NCI-H446 (cell line): ENCODE data around the gene MGAT1.
"Not testable (repeated sequence)": the region's sequence is repeated elsewhere in the genome, so short reads cannot be mapped to it uniquely, and the experiment has no call there.

ENCODE experiments used
- DNase-seq, 2 experiments: peaks; one replicate each; lab custom pipeline; 2025; lab: John Stamatoyannopoulos, UW

MGAT1 gene

GRCh38 chr5:180785794-180786221, 16.8 kb downstream of the MGAT1 start:
- peak in 1 of 2 experiments; percentile 9 for DNase-seq

DNA sequence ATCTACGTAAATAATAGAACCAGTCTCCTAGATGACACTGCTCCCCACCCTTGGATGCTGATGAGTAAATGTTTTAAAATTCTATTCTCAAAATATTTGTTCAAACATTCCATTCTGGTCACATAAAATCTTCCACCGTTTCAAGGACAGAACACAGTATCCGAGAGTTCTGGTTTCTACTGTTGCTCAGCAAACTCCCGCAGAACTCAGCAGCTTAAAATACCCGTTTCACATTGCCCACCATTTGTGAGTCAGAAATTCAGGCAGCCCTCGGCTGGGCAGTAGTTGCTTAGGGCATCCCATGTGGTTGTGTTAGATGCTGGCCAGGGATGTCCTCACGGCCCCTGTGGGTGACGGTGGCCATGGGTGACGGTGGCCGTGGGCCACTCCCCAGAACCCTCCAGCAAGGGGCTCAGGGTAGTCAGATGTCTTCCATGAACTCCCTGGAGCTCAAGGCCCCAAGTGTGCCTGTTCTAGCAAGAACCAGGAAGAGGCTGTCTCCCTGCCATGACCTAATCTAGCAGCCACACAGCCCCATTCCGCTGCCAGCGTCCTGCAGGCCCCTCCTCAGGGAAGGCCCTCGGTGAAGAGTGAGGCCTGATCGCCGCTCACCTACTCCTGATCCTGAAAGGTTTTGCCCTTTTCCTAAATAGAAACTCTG, 17.4 kb downstream of the MGAT1 start:
- DNase-seq, result no peak

DNA sequence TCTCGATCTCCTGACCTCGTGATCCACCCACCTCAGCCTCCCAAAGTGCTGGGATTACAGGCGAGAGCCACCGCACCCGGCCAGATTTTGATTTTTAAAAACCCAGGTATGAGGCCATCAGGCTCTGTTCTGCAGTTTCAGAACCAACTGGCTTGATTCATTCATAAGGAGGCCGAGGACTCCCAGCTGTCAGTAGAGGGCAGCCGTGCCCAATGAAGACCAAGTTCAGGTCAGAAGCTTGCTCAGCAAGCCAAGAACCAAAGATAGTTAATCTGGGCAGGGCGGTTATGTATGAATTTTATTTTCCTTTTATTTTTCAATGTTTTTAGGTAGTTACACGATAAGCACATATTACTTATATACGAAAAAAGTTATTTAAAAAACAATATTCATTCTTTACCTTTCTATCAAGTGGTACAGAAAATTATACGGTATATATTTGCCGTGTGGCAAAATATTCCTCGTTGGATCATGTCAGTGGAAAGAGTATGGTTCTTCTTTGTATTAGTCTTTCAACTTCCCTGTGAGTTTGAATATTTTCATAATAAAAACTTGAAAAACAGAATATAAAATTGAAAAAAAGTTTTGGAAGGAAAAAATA, 18.0 kb downstream of the MGAT1 start:
- peak; percentile 64 to 74 for DNase-seq

DNA sequence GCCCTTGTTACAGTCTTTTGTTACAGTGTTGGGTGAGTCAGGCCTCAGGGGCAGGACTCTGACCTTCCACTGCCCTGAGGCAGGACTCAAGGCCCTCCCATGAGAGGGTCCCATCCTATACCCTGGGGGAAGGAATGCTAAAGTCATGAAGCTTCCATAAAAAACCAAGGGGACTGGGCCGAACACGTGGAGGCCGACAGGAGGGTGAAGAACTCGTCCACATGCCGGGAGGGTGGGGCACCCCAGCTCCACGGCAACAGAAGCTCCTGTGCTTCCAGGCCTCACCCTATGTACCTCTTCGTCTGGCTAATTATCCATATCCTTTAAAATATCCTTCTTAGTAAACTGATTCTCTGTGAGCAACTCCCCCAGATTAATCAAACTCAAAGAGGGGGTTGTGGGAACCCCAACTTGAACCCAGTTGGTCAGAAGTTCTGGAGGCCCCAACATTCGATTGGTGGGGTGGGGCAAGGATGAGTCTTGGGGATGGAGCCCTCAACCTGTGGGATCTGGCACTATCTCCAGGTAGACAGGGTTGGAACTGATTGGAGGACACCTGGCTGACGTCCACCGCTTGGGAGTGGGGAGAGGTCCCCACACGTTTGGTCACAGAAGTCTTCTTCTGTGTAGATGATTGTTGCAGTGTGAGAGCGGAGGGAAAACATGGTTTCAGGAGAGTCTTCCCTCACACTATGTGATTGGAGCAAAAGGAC, 19.1 kb downstream of the MGAT1 start:
- DNase-seq, result no peak

GRCh38 chr5:180782748-180783147, 19.9 kb downstream of the MGAT1 start:
- no peak for DNase-seq

GRCh38 chr5:180781900-180782326, 20.7 kb downstream of the MGAT1 start:
- DNase-seq, result not testable (repeated sequence)

DNA sequence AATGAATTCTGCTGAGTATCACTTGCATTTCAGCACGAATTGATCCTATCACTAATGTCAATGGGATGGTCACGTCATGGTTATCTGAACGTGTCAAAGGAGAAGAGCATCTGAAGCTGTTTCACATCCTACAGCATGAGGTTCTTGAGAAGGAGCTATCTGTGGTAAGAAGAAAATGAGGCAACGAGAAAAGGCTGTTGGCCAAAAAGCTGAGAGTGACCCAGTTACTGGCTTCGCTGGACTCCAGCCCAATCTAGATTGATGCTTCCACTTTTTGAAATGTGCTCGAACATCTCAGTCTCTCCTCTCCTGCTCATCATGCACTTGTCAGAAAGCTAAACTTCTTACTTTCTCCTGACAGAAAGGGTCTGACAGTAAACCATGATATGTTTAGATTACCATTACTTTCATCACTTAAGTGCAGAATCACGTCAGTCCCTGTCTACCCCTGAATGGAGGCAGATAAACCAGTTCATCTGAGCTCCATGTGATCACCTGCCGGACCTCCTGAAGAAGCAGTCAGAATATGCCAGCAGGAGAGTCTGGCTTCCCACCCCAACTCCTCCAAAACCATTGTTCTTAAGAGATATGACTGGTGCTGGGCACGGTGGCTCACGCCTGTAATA, 22.5 kb downstream of the MGAT1 start:
- DNase-seq, result no peak

DNA sequence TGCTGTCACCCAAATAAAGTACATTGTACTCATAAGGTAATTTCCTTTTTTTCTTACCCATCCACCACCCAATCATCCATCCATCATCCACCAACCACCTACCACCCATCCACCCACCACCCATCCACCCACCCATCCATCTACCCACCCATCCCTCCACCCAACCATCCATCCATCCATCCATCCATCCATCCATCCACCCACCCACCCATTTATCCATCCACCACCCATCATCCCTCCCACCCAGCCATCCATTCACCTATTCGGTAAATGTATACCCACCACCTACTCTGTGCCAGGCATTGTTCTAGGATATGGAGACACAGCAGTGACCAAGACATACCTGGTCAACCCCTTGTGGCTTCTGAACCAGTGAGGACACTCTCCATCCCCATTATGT, 25.1 kb downstream of the MGAT1 start:
- no peak for DNase-seq

GRCh38 chr5:180776376-180776775, 26.2 kb downstream of the MGAT1 start:
- DNase-seq, result no peak

DNA sequence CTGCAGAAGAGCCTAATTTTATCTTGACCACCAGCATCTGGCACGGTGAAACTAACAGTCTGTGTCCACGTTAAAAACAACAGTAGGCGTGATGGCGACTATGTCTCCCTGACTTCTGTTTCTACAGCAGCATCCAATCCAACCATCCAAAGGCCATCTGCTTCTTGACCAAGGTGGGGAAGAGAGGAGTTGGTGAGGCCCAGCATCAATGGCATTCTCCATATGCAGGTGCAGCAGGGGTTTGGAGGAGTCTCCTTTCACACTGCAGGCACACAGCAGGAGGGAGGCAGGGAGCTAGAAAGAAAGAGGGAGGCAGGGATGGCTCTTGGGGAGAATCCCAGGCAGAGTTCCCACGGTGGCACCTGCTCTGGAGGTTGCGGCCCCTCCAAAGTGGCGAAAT, 27.0 kb downstream of the MGAT1 start:
- DNase-seq, result no peak

DNA sequence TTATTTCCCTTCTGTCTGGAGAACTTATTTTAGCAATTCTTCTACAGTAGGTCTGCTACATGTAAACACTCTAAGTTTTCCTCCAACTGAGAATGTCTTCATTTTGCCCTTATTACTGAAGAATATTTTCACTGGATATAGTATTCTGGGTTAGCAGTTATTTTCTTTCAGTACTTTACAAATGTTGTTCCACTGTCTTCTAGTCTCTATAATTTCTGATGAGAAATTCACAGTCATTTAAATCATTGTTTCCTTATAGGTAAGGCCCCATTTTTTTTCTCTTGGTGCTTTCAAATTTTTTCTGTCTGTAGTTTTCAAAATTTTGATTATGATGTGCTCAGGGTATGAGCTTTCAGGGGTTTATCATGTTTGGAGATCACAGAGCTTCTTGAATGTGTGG, 30.8 kb downstream of the MGAT1 start:
- no peak for DNase-seq

DNA sequence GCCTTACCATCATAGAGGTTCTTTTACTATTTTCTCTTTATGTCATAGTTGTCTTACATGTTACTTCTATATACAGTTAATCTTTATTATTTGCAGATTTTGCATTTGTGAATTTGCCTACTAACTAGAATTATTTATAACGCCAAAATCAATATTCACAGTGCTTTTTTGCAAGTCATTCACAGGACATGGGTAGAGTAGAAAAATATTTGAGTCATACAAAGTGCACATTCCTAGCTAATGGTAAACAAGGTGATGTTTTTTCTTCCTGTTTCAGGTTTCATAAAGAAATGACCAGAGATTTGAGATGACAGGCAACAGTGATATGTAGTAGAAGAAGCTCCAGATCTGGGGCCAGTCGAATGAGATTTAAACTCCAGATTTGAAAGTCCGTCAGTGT, 32.8 kb downstream of the MGAT1 start:
- no peak for DNase-seq

DNA sequence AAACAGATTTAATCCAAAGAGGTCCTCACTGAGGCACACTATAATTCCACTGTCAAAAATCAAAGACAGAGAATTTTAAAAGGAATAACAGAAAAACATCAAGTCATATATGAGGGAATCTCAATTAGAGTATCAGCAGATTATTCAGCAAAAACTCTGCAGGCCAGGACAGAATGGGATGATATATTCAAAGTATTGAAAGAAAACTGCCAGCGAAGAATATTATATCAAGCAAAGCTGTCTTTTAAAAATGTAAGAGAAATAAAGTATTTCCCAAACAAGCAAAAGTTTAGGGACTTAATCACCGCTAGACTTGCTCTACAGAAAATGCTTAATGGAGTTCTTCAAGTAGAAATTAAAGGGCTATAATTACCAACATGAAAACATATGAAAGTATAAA, 47.0 kb downstream of the MGAT1 start:
- DNase-seq, result no peak

GRCh38 chr5:180744253-180744652, 58.4 kb downstream of the MGAT1 start:
- no peak for DNase-seq

DNA sequence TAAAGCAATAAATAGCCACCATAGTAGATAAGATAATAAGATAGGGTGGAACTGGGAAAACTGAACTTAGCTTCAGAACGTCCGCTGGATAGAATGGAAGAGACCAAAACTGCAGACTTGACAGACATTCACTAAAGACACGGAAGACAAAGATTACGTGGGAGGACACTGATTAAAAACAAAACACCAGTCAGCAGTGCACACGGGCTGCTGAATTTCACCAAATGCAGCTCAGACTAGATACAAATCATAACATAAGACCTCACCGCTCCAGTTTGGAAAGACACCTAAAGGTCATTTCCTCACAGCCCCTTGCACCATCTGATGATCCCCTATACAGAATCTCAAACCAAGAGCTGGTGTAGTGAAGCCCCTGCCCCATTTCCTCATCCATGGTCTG, 59.9 kb downstream of the MGAT1 start:
- DNase-seq, result no peak

DNA sequence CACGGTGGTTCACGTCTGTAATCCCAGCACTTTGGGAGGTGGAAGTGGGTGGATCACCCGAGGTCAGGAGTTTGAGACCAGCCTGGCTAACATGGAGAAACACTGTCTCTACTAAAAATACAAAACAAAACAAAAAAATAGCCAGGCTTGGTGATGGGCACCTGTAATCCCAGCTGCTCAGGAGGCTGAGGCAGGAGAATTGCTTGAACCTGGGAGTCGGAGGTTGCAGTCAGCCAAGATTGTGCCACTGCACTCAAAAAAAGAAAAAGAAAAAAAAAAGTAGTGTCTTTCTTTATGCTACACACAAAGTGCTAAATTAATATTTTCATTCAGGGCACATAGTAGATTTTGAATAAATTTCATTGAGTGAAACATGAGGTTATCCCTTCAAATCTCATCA, 61.7 kb downstream of the MGAT1 start:
- DNase-seq, result not testable (repeated sequence)

DNA sequence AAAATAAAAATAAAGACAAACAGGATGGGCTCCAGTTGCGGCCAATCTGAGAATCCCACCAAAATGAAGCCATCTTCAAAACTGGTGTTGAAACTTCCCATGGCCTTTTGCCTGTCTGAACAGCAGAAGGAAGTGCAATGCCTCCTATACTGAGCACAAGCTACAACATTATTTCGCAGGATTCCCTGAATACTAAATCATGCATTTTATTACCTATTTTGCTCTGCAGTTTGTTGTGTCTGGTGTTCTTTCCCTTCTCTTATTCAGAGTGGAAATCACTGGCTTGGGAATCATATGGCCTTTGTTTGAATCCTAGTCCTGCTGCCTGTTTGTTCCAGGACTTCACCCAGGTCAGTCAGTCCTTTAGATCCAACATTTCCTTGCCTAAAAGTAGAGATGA, 62.6 kb downstream of the MGAT1 start, which contains the start of gene OR2Y1:
Gene OR2Y1, minus strand, starts transcription at position 101 of the 400 bp plus-strand sequence. Its CDS starts 0 bp downstream, at position 101.
- DNase-seq, result no peak

GRCh38 chr5:180739271-180739670, 63.3 kb downstream of the MGAT1 start:
- DNase-seq, result no peak

- no peak for DNase-seq
Measured at GRCh38 chr5:180736536-180736935, 66.1 kb downstream of the MGAT1 start.
